Stomach (tissue), 9 donors: ENCODE measurements around the gene ATXN2L. TPM values are rescaled to one million over a fixed set of nuclear protein-coding genes. Genes with fewer than 3 reads are reported as not detected.

ENCODE experiments used
- DNase-seq, 2 donors: peaks; one replicate each; pipeline versions ENCODE4 v3.0.0 to v3.0.0-alpha.2; 2013 to 2019
- H3K27ac ChIP-seq, 5 donors: fragments of 200-600 bp in 4 of 5; sonication (generic) in 4 of 5; one replicate each; pipeline ENCODE4 v1.5.1; 2013 to 2019; ENCODE audit warnings: mild to moderate bottlenecking in 1 of 5, moderate library complexity in 1 of 5
- H3K27me3 ChIP-seq, 3 donors: fragments of 200-600 bp; sonication (generic); one replicate each; pipeline ENCODE4 v1.5.1; 2017 to 2019; ENCODE audit warnings: mixed run types in 1 of 3
- H3K36me3 ChIP-seq, 4 donors: fragments of 200-600 bp; sonication (generic); 1 replicate in 3 of 4; 2 replicates in 1 of 4; pipeline ENCODE4 v1.5.1; 2016 to 2019
- H3K4me1 ChIP-seq, 4 donors: fragments of 200-600 bp; sonication (generic); one replicate each; pipeline ENCODE4 v1.5.1; 2016 to 2019
- H3K4me3 ChIP-seq, 4 donors: fragments of 200-600 bp; sonication (generic) in 3 of 4; one replicate each; pipeline ENCODE4 v1.5.1; 2016 to 2019; ENCODE audit warnings: mild to moderate bottlenecking in 1 of 4
- H3K9me3 ChIP-seq, 4 donors: fragments of 200-600 bp; sonication (generic); one replicate each; pipeline ENCODE4 v1.5.1; 2016 to 2019
- EP300 ChIP-seq: sonication (generic); formaldehyde crosslinking; IDR thresholded peaks from one replicate; pipeline ENCODE4 v1.6.1; 2017; ENCODE audit warnings: antibody characterized with exemption
- POLR2A ChIP-seq, 4 donors: fragments of 450-650 bp; IDR thresholded peaks; one replicate each; pipeline ENCODE4 v1.6.1; 2016; ENCODE audit warnings: antibody characterized with exemption in 4 of 4, control low read depth in 2 of 4, mild to moderate bottlenecking in 1 of 4, moderate library complexity in 1 of 4
- POLR2AphosphoS5 ChIP-seq, 3 donors: sonication (generic); formaldehyde crosslinking; IDR thresholded peaks; one replicate each; pipeline ENCODE4 v1.6.1; 2016; ENCODE audit warnings: antibody characterized with exemption in 3 of 3
- WGBS, 5 donors: extraction: QIAGEN DNeasy Blood & Tissue Kit in 3 of 5; methylation state at CpG; one replicate each; pipeline versions ENCODE4 v1.1.5 to v1.1.7; 2013 to 2018; 5-methylcytosine and 5-hydroxymethylcytosine counted together
- intact Hi-C: fragments of 100-400 bp; cut with DNase I; formaldehyde crosslinking; loops from one replicate; pipeline ENCODE4 v1.15.1; 2023; ENCODE audit warnings: low total_unique reads
- polyA plus RNA-seq, 3 donors: library from polyadenylated mRNA; stranded (reverse); fragments of 200-250 nt; gene quantifications; one replicate each; pipeline ENCODE4 v1.2.3, GENCODE V29; 2013
- small RNA-seq, 4 donors: library from RNA; depleted of rRNA; stranded (forward); fragments of <200 nt; gene quantifications; one replicate each; pipeline ENCODE3, GENCODE V24; 2016
- total RNA-seq, 5 donors: library from RNA; depleted of rRNA; stranded (reverse); fragments of >200 nt; gene quantifications; one replicate each; pipeline versions ENCODE4 v1.1.0 to v1.2.3, GENCODE V29; 2014 to 2016
- TF ChIP-seq, protein P1 (sequence below), 7 experiments: fragments of 450-650 bp in 4 of 7; fragments of 200-600 bp in 3 of 7; sonication (generic) in 3 of 7; IDR thresholded peaks; one replicate each; pipeline ENCODE4 v1.5.1; 2016 to 2019; ENCODE audit warnings: antibody characterized with exemption in 7 of 7, control low read depth in 2 of 7, mild to moderate bottlenecking in 1 of 7
- donor health status: healthy with polysubstance abuse.
- donor health status: Bipolar disorder and iron deficiency.
- donor health status: healthy.

ATXN2L gene
- total and polyA plus RNA-seq, 8 donors: 24.4 to 644 (median 64.8) TPM

DNA sequence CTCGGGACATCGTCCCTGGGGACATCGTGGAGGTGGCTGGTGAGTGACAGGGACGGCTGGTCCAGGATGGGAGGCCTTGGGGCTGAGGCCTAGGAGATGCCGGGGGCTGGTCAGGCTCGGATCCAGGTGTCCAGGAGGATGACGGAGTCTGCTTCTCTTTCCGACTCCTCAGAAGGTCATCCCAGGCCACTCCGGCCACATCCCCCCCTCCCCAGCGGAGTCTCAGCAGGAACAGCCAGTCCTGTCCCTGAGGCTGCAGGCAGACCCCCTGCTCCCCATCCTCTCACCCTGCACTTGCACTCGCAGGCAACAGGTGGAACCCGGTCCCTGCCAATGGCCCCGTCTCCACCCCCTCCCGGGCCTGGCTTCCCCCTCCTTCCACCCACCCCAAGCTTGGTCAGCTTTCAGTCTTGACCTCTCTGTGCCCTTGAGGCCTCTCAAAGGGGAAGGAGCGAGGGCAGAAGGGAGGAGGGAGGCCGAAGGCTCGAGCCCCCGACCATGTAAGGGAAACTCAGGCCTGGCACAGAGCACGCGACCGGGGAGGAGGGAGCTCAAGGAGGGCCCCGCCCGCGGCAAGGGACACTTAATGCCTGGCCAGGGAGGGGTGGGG lies 59.9 kb downstream of the ATXN2L start:
- intact Hi-C loops: loop anchor here (10.0 kb wide), 2 partner anchors 48 to 52 kb away; partner anchors contain the start of gene CD19
- peak in 1 of 2 donors; percentile 45 for DNase-seq
- Histone ChIP-seq H3K9me3 (no peaks in the 10 kb centered on the region), H3K4me1 (peaks cover 14 to 20% (median 18%) of the 10 kb centered on the region in 4 donors), H3K36me3 (no peaks in the 10 kb centered on the region), H3K27me3 (peaks cover 0 to 44% (median 10%) of the 10 kb centered on the region in 3 donors), H3K27ac (no peak overlapping the region), H3K4me3 (no peak overlapping the region)
- TF ChIP-seq POLR2AphosphoS5 (IDR thresholded peaks at IDR 0.05) (no peak), POLR2A (IDR thresholded peaks at IDR 0.05) (no peak), EP300 (no peak)
- TF ChIP-seq, protein P1, sequence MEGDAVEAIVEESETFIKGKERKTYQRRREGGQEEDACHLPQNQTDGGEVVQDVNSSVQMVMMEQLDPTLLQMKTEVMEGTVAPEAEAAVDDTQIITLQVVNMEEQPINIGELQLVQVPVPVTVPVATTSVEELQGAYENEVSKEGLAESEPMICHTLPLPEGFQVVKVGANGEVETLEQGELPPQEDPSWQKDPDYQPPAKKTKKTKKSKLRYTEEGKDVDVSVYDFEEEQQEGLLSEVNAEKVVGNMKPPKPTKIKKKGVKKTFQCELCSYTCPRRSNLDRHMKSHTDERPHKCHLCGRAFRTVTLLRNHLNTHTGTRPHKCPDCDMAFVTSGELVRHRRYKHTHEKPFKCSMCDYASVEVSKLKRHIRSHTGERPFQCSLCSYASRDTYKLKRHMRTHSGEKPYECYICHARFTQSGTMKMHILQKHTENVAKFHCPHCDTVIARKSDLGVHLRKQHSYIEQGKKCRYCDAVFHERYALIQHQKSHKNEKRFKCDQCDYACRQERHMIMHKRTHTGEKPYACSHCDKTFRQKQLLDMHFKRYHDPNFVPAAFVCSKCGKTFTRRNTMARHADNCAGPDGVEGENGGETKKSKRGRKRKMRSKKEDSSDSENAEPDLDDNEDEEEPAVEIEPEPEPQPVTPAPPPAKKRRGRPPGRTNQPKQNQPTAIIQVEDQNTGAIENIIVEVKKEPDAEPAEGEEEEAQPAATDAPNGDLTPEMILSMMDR (IDR thresholded peaks at IDR 0.05): no peak
- 32 to 56% (median 36%) methylated on average over 19 to 24 of the region's 24 CpGs for WGBS, 5 donors

DNA sequence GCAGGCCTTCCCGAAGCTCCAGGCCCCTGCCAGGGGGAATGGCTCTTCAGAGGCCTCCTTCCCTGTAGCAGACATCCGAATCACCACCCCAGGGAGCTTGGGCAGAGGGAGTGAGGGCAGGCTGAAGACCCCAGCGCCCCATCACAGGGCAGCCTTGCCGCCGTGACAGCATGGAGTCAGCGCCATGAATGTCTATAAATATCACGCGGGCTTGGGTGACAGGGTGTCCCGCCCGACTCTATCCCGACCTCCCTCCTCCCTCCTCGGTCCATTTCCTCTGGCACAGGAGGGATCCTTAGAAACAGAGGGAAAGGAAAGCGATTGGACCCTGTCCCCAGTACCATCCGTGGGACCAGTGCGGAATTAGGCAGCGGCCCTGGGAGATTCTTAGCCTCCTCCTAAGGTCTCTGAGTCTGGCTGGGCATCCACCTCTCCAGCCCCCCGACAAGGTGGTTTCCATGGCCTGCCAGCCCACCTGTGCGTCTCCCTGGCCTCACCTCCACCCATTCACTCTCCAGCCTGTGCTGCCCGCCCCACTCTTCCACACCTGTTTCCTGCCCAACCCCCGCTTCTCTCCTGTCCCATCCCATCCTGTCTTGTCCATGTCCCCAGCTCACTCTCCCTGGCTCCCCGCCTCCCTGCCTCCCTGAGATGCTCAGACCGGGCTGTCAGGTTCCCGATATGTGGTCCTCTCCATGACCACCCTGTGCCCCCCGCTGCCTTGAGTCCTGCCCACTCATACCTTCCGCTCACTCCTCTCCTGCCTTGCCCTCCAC lies 60.6 kb downstream of the ATXN2L start:
- Histone ChIP-seq H3K36me3 (no peaks in the 10 kb centered on the region), H3K4me1 (peaks cover 14 to 20% (median 18%) of the 10 kb centered on the region in 4 donors), H3K27me3 (peaks cover 0 to 44% (median 10%) of the 10 kb centered on the region in 3 donors), H3K27ac (no peak overlapping the region), H3K4me3 (no peak overlapping the region), H3K9me3 (no peaks in the 10 kb centered on the region)
- no peak for TF ChIP-seq EP300
- TF ChIP-seq, protein P1 (IDR thresholded peaks at IDR 0.05): no peak
- TF ChIP-seq POLR2AphosphoS5 (IDR thresholded peaks at IDR 0.05): no peak
- no peak for TF ChIP-seq POLR2A (IDR thresholded peaks at IDR 0.05)
- DNase-seq: no peak
- intact Hi-C loops: loop anchor here (10.0 kb wide), 2 partner anchors 49 to 51 kb away; partner anchors contain the start of gene CD19
- 58 to 73% (median 63%) methylated on average over 23 to 25 of the region's 25 CpGs for WGBS, 5 donors

DNA sequence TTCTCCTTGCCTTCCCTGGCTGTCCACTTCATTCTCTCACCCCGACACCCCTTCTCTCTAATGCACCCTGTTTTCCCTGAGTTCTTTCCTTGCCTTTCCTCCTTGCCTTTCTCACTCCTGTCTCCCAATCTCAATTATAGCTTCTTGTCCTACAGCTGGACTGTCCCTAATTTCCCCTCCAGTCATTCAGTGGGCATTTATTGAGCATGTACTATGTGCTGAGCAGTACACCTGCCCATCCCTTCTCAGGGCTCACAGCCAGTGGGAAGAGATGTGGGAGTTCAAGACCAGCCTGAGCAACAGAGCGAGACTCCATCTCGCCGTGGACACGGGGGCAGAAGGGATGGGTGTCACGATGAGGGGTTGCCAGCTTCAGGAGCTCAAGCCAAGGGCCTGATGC lies 61.2 kb downstream of the ATXN2L start:
- 89 to 98% (median 95%) methylated on average over 6 of the region's 6 CpGs for WGBS, 5 donors
- intact Hi-C loops: loop anchor here (10.0 kb wide), 2 partner anchors 49 to 51 kb away; partner anchors contain the start of gene CD19
- DNase-seq: no peak

More for the DNA sequence above, 61.2 kb downstream of the ATXN2L start:
- Histone ChIP-seq H3K4me1 (peaks cover 12 to 15% (median 15%) of the 10 kb centered on the region in 4 donors), H3K27ac (no peak overlapping the region), H3K27me3 (peaks cover 0 to 44% (median 10%) of the 10 kb centered on the region in 3 donors), H3K9me3 (no peaks in the 10 kb centered on the region), H3K4me3 (no peak overlapping the region), H3K36me3 (no peaks in the 10 kb centered on the region)
- TF ChIP-seq, protein P1 (IDR thresholded peaks at IDR 0.05): no peak
- TF ChIP-seq POLR2A (IDR thresholded peaks at IDR 0.05) (no peak), POLR2AphosphoS5 (IDR thresholded peaks at IDR 0.05) (no peak), EP300 (no peak)

Small RNAs within 50 kb of the gene (small RNA-seq; reads per million reads assigned to genes)
- 0 reads per million in 4 donors for gene RF00416

Other genes with a start within 250 kb of the ATXN2L start
- gene SULT1A2, start 225.9 kb upstream of the ATXN2L start, total RNA-seq: under 1 TPM in 3 of 5 donors, not detected in 2; 0.18 to 0.87 (median 0.43) TPM
- gene SULT1A2, start 225.9 kb upstream of the ATXN2L start, polyA plus RNA-seq: 1 to 10 TPM; 1.1 to 2.4 (median 1.5) TPM
- 10 to 100 TPM in 4 of 5 donors, 1 to 10 TPM in 1; 6.2 to 99.8 (median 66.9) TPM for gene SULT1A1, start 213.0 kb upstream of the ATXN2L start, total RNA-seq
- 10 to 100 TPM; 27.7 to 74.8 (median 34.4) TPM for gene SULT1A1, start 213.0 kb upstream of the ATXN2L start, polyA plus RNA-seq
- 1 to 10 TPM in 1 of 5 donors, not detected in 4; 1.0 TPM for gene NPIPB8, start 184.9 kb upstream of the ATXN2L start, total RNA-seq
- gene NPIPB8, start 184.9 kb upstream of the ATXN2L start, polyA plus RNA-seq: under 1 TPM in 1 of 3 donors, not detected in 2; 0.08 TPM
- 100 to 1,000 TPM; 147 to 878 (median 271) TPM for gene EIF3C, start 111.5 kb upstream of the ATXN2L start, total RNA-seq
- gene EIF3C, start 111.5 kb upstream of the ATXN2L start, polyA plus RNA-seq: 1,000 to 10,000 TPM in 1 of 3 donors, 100 to 1,000 TPM in 2; 590 to 1,037 (median 927) TPM
- 10 to 100 TPM in 2 of 5 donors, 1 to 10 TPM in 2, not detected in 1; 7.1 to 24.3 (median 10.1) TPM for gene NPIPB9, start 71.2 kb upstream of the ATXN2L start, total RNA-seq
- gene NPIPB9, start 71.2 kb upstream of the ATXN2L start, polyA plus RNA-seq: under 1 TPM in 1 of 3 donors, not detected in 2; 0.40 TPM
- gene TUFM, start 23.3 kb downstream of the ATXN2L start, total RNA-seq: 100 to 1,000 TPM in 1 of 5 donors, 10 to 100 TPM in 4; 49.8 to 186 (median 68.8) TPM
- 100 to 1,000 TPM; 128 to 286 (median 145) TPM for gene TUFM, start 23.3 kb downstream of the ATXN2L start, polyA plus RNA-seq
- gene SH2B1, start 40.8 kb downstream of the ATXN2L start, total RNA-seq: 100 to 1,000 TPM in 1 of 5 donors, 10 to 100 TPM in 2, 1 to 10 TPM in 2; 6.4 to 115 (median 27.1) TPM
- gene SH2B1, start 40.8 kb downstream of the ATXN2L start, polyA plus RNA-seq: 10 to 100 TPM; 21.5 to 35.6 (median 32.2) TPM
- gene ATP2A1, start 55.5 kb downstream of the ATXN2L start, total RNA-seq: 10 to 100 TPM in 1 of 5 donors, 1 to 10 TPM in 1, under 1 TPM in 1, not detected in 2; 0.43 to 21.7 (median 3.6) TPM
- 1 to 10 TPM in 1 of 3 donors, under 1 TPM in 2; 0.12 to 1.4 (median 0.85) TPM for gene ATP2A1, start 55.5 kb downstream of the ATXN2L start, polyA plus RNA-seq
- 100 to 1,000 TPM in 2 of 5 donors, 10 to 100 TPM in 3; 25.7 to 350 (median 84.0) TPM for gene RABEP2, start 102.2 kb downstream of the ATXN2L start, total RNA-seq
- gene RABEP2, start 102.2 kb downstream of the ATXN2L start, polyA plus RNA-seq: 10 to 100 TPM; 20.3 to 34.6 (median 32.7) TPM
- gene CD19, start 109.0 kb downstream of the ATXN2L start, total RNA-seq: under 1 TPM in 2 of 5 donors, not detected in 3; 0.29 to 0.92 TPM
- gene CD19, start 109.0 kb downstream of the ATXN2L start, polyA plus RNA-seq: 1 to 10 TPM in 1 of 3 donors, under 1 TPM in 2; 0.31 to 3.8 (median 0.56) TPM
- 100 to 1,000 TPM in 2 of 5 donors, 10 to 100 TPM in 3; 22.8 to 265 (median 68.0) TPM for gene NFATC2IP, start 127.9 kb downstream of the ATXN2L start, total RNA-seq
- gene NFATC2IP, start 127.9 kb downstream of the ATXN2L start, polyA plus RNA-seq: 10 to 100 TPM; 10.4 to 18.0 (median 13.1) TPM
- 10 to 100 TPM in 4 of 5 donors, 1 to 10 TPM in 1; 6.1 to 24.2 (median 15.6) TPM for gene SPNS1, start 151.8 kb downstream of the ATXN2L start, total RNA-seq
- gene SPNS1, start 151.8 kb downstream of the ATXN2L start, polyA plus RNA-seq: 10 to 100 TPM; 26.7 to 48.3 (median 31.6) TPM
- 10 to 100 TPM in 1 of 5 donors, 1 to 10 TPM in 3, not detected in 1; 1.3 to 26.8 (median 4.8) TPM for gene LAT, start 162.1 kb downstream of the ATXN2L start, total RNA-seq
- 10 to 100 TPM in 1 of 3 donors, 1 to 10 TPM in 2; 7.3 to 15.5 (median 8.4) TPM for gene LAT, start 162.1 kb downstream of the ATXN2L start, polyA plus RNA-seq